ENCODE data around the gene ACOX2. TPM values are rescaled to one million over a fixed set of nuclear protein-coding genes. Genes with fewer than 3 reads are reported as not detected.

ACOX2 gene
- total and polyA plus RNA-seq, 4 donors, result 74.3 to 214 (median 141) TPM

GRCh38 chr3:58537412-58538301, 667 bp upstream of the ACOX2 start:
- Histone ChIP-seq H3K9ac (ENCODE audit: low read depth in 1 of 2, low read length in 2 of 2) (peak overlapping the region; percentile 24 to 56), H3K27ac (ENCODE audit: low read depth in 1 of 2, low read length in 2 of 2) (peak overlapping the region; percentile 83 to 86), H3K36me3 (ENCODE audit: control insufficient read depth in 4 of 4, insufficient read depth in 3 of 4, low read depth in 1 of 4, low read length in 3 of 4) (peaks cover 3 to 7% (median 5%) of the 10 kb centered on the region in 4 donors), H3K27me3 (ENCODE audit: control insufficient read depth in 4 of 4, insufficient read depth in 4 of 4, low read length in 3 of 4) (no peaks in the 10 kb centered on the region), H3K4me3 (ENCODE audit: low read depth in 1 of 3, low read length in 3 of 3) (peak overlapping the region; percentile 16 to 85 (median 57)), H3K9me3 (ENCODE audit: control insufficient read depth in 4 of 4, low read length in 3 of 4) (no peaks in the 10 kb centered on the region), H3K4me1 (ENCODE audit: control insufficient read depth in 4 of 4, insufficient read depth in 4 of 4, low read length in 3 of 4) (peaks cover 12 to 65% (median 62%) of the 10 kb centered on the region in 4 donors)
- DNase-seq (ENCODE audit: low spot score), result no peak
- no peak for TF ChIP-seq TAF1 (conservative IDR thresholded peaks at IDR 0.05)
- TF ChIP-seq HNF4G (IDR thresholded peaks at IDR 0.05), result no peak
- peak; percentile 63 for TF ChIP-seq ATF3 (IDR thresholded peaks at IDR 0.05)
- TF ChIP-seq YY1 (IDR thresholded peaks at IDR 0.05), result peak; percentile 50
- TF ChIP-seq EGR1 (IDR thresholded peaks at IDR 0.05; ENCODE audit: low read depth in 2 of 2), result peak in 1 of 2 donors; percentile 32
- peak; percentile 5 to 38 for TF ChIP-seq RAD21 (IDR thresholded peaks at IDR 0.05)
- no peak for TF ChIP-seq NR2F2 (IDR thresholded peaks at IDR 0.05)
- TF ChIP-seq SP1 (IDR thresholded peaks at IDR 0.05), result no peak
- TF ChIP-seq JUND (IDR thresholded peaks at IDR 0.05), result peak; percentile 46 to 68
- no peak for TF ChIP-seq CTCF (IDR thresholded peaks at IDR 0.05; ENCODE audit: low read depth, low read length, missing input control)
- peak; percentile 74 to 89 for TF ChIP-seq RXRA (IDR thresholded peaks at IDR 0.05)
- TF ChIP-seq HNF4A (conservative IDR thresholded peaks at IDR 0.05), result peak; percentile 81 to 85
- no peak for TF ChIP-seq GABPA (IDR thresholded peaks at IDR 0.05 in 1 of 2, conservative IDR thresholded peaks at IDR 0.05 in 1 of 2)
- TF ChIP-seq FOXA2 (IDR thresholded peaks at IDR 0.05), result peak; percentile 72
- no peak for TF ChIP-seq FOXA1 (IDR thresholded peaks at IDR 0.05)
- TF ChIP-seq ZBTB33 (IDR thresholded peaks at IDR 0.05), result peak; percentile 57
- peak; percentile 67 for TF ChIP-seq MAX (IDR thresholded peaks at IDR 0.05)
- TF ChIP-seq REST (IDR thresholded peaks at IDR 0.05), result no peak
- 29% methylated on average over 4 of the region's 4 CpGs for WGBS
